K562 (cell line): ENCODE measurements around the gene GLB1L. TPM values are rescaled to one million over a fixed set of nuclear protein-coding genes. Genes with fewer than 3 reads are reported as not detected.

Experiments
- ATAC-seq: fragments of 200-7000 bp; cut with Tn5 transposase; 3 replicates; pipeline ENCODE4 v1.9.1; 2020; ENCODE audit warnings: moderate library complexity
- BruUV-seq: library from RNA; stranded (reverse); fragments of 400-500 nt; replicated peaks from 2 replicates; lab custom pipeline; 2021; lab: Mats Ljungman, UMichigan
- CTCF ChIA-PET: fragments of 300-600 bp; formaldehyde crosslinking; extraction: SDS; loops from one replicate; lab custom pipeline; 2021; ENCODE audit warnings: low intra/inter-chr PET ratio; lab: Yijun Ruan, JAX
- POLR2A ChIA-PET: fragments of 300-600, 350-650 bp; sonication (Branson Sonifier 250); formaldehyde crosslinking; extraction: SDS; loops from one replicate; lab custom pipeline; 2021; ENCODE audit warnings: antibody characterized with exemption, inconsistent platforms; lab: Yijun Ruan, JAX
- DNase-seq, 4 experiments: peaks; one replicate each; pipeline versions ENCODE4 v3.0.0 to v3.0.0-alpha.2; 2011 to 2018; ENCODE audit warnings: low spot score in 3 of 4, mixed read lengths in 3 of 4; ENCODE audit errors: extremely low read depth in 1 of 4
- FAIRE-seq: peaks from 2 replicates; lab custom pipeline; 2011; peaks lifted over from hg19 to GRCh38; lab: Jason Lieb, UNC
- H2AFZ ChIP-seq: 2 replicates; pipeline ENCODE4 v1.6.0; 2011; ENCODE audit warnings: low read depth, low read length, control low read depth, inconsistent platforms
- H3K27ac ChIP-seq: fragments of 200-600 bp; 3 replicates; pipeline ENCODE4 v1.8.0; 2011; ENCODE audit warnings: low read depth, mild to moderate bottlenecking, control low read depth, inconsistent platforms, low read length, moderate library complexity, mixed read lengths; ENCODE audit errors: extremely low read depth
- H3K27me3 ChIP-seq, 2 experiments: fragments of 300-600 bp in 1 of 2; 2 replicates in 1 of 2; 3 replicates in 1 of 2; pipeline versions ENCODE4 v1.6.0 to v1.8.0; 2011; ENCODE audit warnings: inconsistent platforms in 2 of 2, low read length in 2 of 2, mild to moderate bottlenecking in 1 of 2, mixed read lengths in 1 of 2, moderate library complexity in 1 of 2; ENCODE audit not compliant: control insufficient read depth in 2 of 2, insufficient read depth in 2 of 2
- H3K36me3 ChIP-seq: fragments of 300-600 bp; 3 replicates; pipeline ENCODE4 v1.8.0; 2011; ENCODE audit warnings: mild to moderate bottlenecking, low read length, inconsistent platforms; ENCODE audit not compliant: control insufficient read depth, insufficient read depth
- H3K4me1 ChIP-seq, 2 experiments: fragments of 200-600 bp in 1 of 2; replicated peaks in 1 of 2; 2 replicates in 1 of 2; 3 replicates in 1 of 2; pipeline versions ENCODE4 v1.5.1 to v1.8.0; 2011; ENCODE audit warnings: inconsistent platforms in 2 of 2, low read length in 2 of 2, mild to moderate bottlenecking in 1 of 2, mixed read lengths in 1 of 2, moderate library complexity in 1 of 2; ENCODE audit not compliant: control insufficient read depth in 2 of 2, insufficient read depth in 2 of 2
- H3K4me2 ChIP-seq: 2 replicates; pipeline ENCODE4 v1.6.1; 2011; ENCODE audit warnings: low read length, control low read depth, inconsistent platforms, mixed read lengths; ENCODE audit not compliant: insufficient read depth
- H3K4me3 ChIP-seq: fragments of 200-600 bp; sonication (generic), shearing (Covaris generic); 2 replicates; pipeline ENCODE4 v1.5.1; 2016; ENCODE audit warnings: control low read depth, inconsistent platforms
- H3K79me2 ChIP-seq: fragments of 200-600 bp; 3 replicates; pipeline ENCODE4 v1.8.0; 2011; ENCODE audit warnings: low read length, inconsistent platforms; ENCODE audit not compliant: control insufficient read depth, insufficient read depth
- H3K9ac ChIP-seq, 2 experiments: 2 replicates each; pipeline versions ENCODE4 v1.6.0 to v1.6.1; 2011; ENCODE audit warnings: low read depth in 2 of 2, low read length in 2 of 2, control low read depth in 1 of 2, inconsistent platforms in 1 of 2, mild to moderate bottlenecking in 1 of 2, mixed read lengths in 1 of 2; ENCODE audit not compliant: insufficient read depth in 1 of 2
- H3K9me1 ChIP-seq: one replicate; pipeline ENCODE4 v1.6.0; 2011; ENCODE audit warnings: inconsistent platforms, mild to moderate bottlenecking, low read length, moderate library complexity; ENCODE audit not compliant: control insufficient read depth, insufficient read depth
- H3K9me3 ChIP-seq: replicated peaks from 2 replicates; pipeline ENCODE4 v1.5.1; 2011; ENCODE audit warnings: low read depth, low read length, inconsistent platforms; ENCODE audit not compliant: control insufficient read depth, insufficient read depth
- H4K20me1 ChIP-seq: replicated peaks from 2 replicates; pipeline ENCODE4 v1.6.1; 2011; ENCODE audit warnings: low read length, inconsistent platforms, mixed read lengths; ENCODE audit not compliant: control insufficient read depth, insufficient read depth
- HDAC2 ChIP-seq: fragments of 450-650 bp; IDR thresholded peaks from 2 replicates; pipeline ENCODE4 v1.6.1; 2016; ENCODE audit warnings: mild to moderate bottlenecking
- HNRNPUL1 ChIP-seq: fragments of 200-400 bp; formaldehyde crosslinking; IDR thresholded peaks from 2 replicates; pipeline ENCODE4 v1.6.1; 2017; ENCODE audit warnings: low read length
- MECOM ChIP-seq: fragments of 250-450 bp; sonication (Bioruptor Pico); IDR thresholded peaks from 2 replicates; pipeline ENCODE4 v1.8.0; 2022; ENCODE audit warnings: inconsistent platforms
- MEF2D ChIP-seq: conservative IDR thresholded peaks from 2 replicates; pipeline ENCODE4 v1.6.1; 2016; ENCODE audit warnings: low read depth, missing genetic modification characterization, missing compliant biosample characterization
- MLLT1 ChIP-seq, 2 experiments: fragments of 450-650 bp; IDR thresholded peaks; 2 replicates each; pipeline ENCODE4 v1.6.1; 2016
- NCOA4 ChIP-seq: fragments of 450-650 bp; IDR thresholded peaks from 2 replicates; pipeline ENCODE4 v1.6.1; 2018; ENCODE audit warnings: mild to moderate bottlenecking; ENCODE audit not compliant: partially characterized antibody
- RBM15 ChIP-seq: fragments of 200-400 bp; formaldehyde crosslinking; IDR thresholded peaks from 2 replicates; pipeline ENCODE4 v1.6.1; 2018; ENCODE audit warnings: mild to moderate bottlenecking, low read length, moderate library complexity; ENCODE audit not compliant: insufficient read depth
- SNRNP70 ChIP-seq: fragments of 200-400 bp; formaldehyde crosslinking; optimal IDR thresholded peaks from 2 replicates; pipeline ENCODE3; 2017; ENCODE audit warnings: low read depth, low read length
- SREBF1 ChIP-seq: fragments of 150-350 bp; IDR thresholded peaks from 2 replicates; pipeline ENCODE4 v1.6.1; 2014; ENCODE audit warnings: antibody characterized with exemption, low read depth, low read length, borderline replicate concordance
- TAF1 ChIP-seq: IDR thresholded peaks from 2 replicates; pipeline ENCODE4 v1.6.1; 2011; ENCODE audit warnings: mild to moderate bottlenecking, low read length, moderate library complexity; ENCODE audit not compliant: insufficient read depth, control insufficient read depth, severe bottlenecking; ENCODE audit errors: extremely low read depth
- TCF3 ChIP-seq: sonication (generic); formaldehyde crosslinking; IDR thresholded peaks from 2 replicates; pipeline ENCODE4 v1.4.0; 2020; ENCODE audit warnings: mild to moderate bottlenecking, missing genetic modification reagents
- THRA ChIP-seq: fragments of 450-650 bp; IDR thresholded peaks from 2 replicates; pipeline ENCODE4 v1.6.1; 2017; ENCODE audit warnings: mild to moderate bottlenecking, moderate library complexity
- YBX1 ChIP-seq: fragments of 450-650 bp; IDR thresholded peaks from 2 replicates; pipeline ENCODE4 v1.7.1; 2016; ENCODE audit warnings: mild to moderate bottlenecking
- ZNF140 ChIP-seq: fragments of 250-450 bp; sonication (Bioruptor Pico); IDR thresholded peaks from 2 replicates; pipeline ENCODE4 v1.8.0; 2021; ENCODE audit warnings: moderate library complexity, mild to moderate bottlenecking, inconsistent platforms
- ZNF766 ChIP-seq: fragments of 200-800 bp; sonication (Bioruptor generic); conservative IDR thresholded peaks from 2 replicates; pipeline ENCODE4 v1.6.1; 2016; ENCODE audit warnings: missing genetic modification characterization, missing compliant biosample characterization
- WGBS: fragments of 100-300 bp; shearing (Covaris generic); methylation state at CpG from one replicate; pipeline ENCODE4 v1.1.6; 2016; ENCODE audit warnings: low coverage, mixed read lengths; ENCODE audit not compliant: insufficient coverage; ENCODE audit errors: missing lambda C conversion rate; 5-methylcytosine and 5-hydroxymethylcytosine counted together
- in situ Hi-C: fragments of 300-500 bp; cut with MboI; formaldehyde crosslinking; loops from 4 replicates; pipeline ENCODE4 v1.15.0; 2018; ENCODE audit warnings: inconsistent platforms, mixed read lengths
- intact Hi-C: fragments of 100-400 bp; cut with micrococcal nuclease; formaldehyde crosslinking; loops from 2 replicates; pipeline ENCODE4 v1.14.2; 2022
- polyA plus RNA-seq, 8 experiments: library from polyadenylated mRNA; depleted of rRNA in 4 of 8; stranded (reverse) in 5 of 8; unstranded in 3 of 8; fragments of >200 nt; fragmentation: Nextera tagmentation in 2 of 8; fragmentation: Illumina TruSeq in 1 of 8; extraction: Ambion mirVana in 2 of 8; extraction: Trizol in 1 of 8; gene quantifications; 2 replicates each; pipeline versions ENCODE4 v1.2.1 to v1.2.3, GENCODE V29; 2011 to 2014; ENCODE audit warnings: inconsistent platforms in 1 of 8, missing spikeins in 1 of 8
- total RNA-seq, 7 experiments: library from RNA; depleted of rRNA in 6 of 7; stranded (reverse); fragments of >200 nt in 6 of 7; fragmentation: Illumina TruSeq in 2 of 7; extraction: Trizol in 2 of 7; gene quantifications; 2 replicates each; pipeline versions ENCODE4 v1.2.1 to v1.2.3, GENCODE V29; 2011 to 2021; ENCODE audit warnings: low replicate concordance in 1 of 7

The GLB1L gene
- total and polyA plus RNA-seq, 9 of the 15 experiments (the other 6 are each of a cell fraction or from before 2014, with no cell fraction given) = 0.42 to 2.9 (median 2.5) TPM

GRCh38 chr2:219213486-219214071, 31.7 kb downstream of the GLB1L start:
- no peak overlapping the region for H3K4me3 ChIP-seq
- ATAC-seq = no peak
- H3K9me1 ChIP-seq = no peaks in the 10 kb centered on the region
- BruUV-seq = no TSS peak
- H3K79me2 ChIP-seq = peaks cover 25% of the 10 kb centered on the region
- H3K27ac ChIP-seq = no peak overlapping the region
- TF ChIP-seq MECOM = no peak
- TF ChIP-seq TAF1 = no peak
- H4K20me1 ChIP-seq = 0 out of 2 replicates have a peak, but pooled peaks cover 2% of the 10 kb centered on the region
- FAIRE-seq = no peak
- H3K36me3 ChIP-seq = peaks cover 75% of the 10 kb centered on the region
- H3K9ac ChIP-seq = no peak overlapping the region
- H2AFZ ChIP-seq = no peak overlapping the region
- WGBS = 92% methylated on average over 7 of the region's 10 CpGs
- in situ Hi-C loops = no loop called here
- no peak for DNase-seq
- intact Hi-C loops = no loop called here
- peaks cover 7 to 27% of the 10 kb centered on the region in 2 experiments; a peak in 4 of 5 replicates for H3K4me1 ChIP-seq
- no peaks in the 10 kb centered on the region for H3K27me3 ChIP-seq
- no peak overlapping the region for H3K4me2 ChIP-seq
- H3K9me3 ChIP-seq = no peaks in the 10 kb centered on the region
- POLR2A ChIA-PET = no interaction called here
- CTCF ChIA-PET = no interaction called here

DNA sequence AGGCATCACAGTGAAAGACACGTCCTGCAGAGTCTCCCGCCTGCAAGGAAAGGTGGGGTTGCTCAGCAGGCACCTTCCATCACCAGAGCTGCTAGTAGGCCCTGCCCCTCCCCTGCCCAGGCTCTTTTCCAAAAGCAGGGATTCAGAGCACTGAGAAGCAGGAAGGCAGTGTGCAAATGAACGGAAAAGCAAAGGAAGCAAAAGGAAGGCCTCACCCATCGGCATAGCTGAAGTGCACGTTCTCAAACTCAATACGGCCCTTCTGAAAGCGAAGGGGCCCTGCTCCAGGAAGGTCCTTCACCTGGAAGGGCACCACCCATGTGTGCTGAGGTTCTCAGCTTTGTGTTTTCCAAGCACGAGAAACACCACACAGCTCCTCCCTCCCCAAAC, 32.2 kb downstream of the GLB1L start:
- Histone ChIP-seq H3K9me1 (no peaks in the 10 kb centered on the region), H3K9me3 (no peaks in the 10 kb centered on the region), H2AFZ (no peak overlapping the region), H3K4me3 (no peak overlapping the region), H3K27ac (no peak overlapping the region), H3K4me2 (no peak overlapping the region)
- WGBS = 84% methylated on average over 6 of the region's 8 CpGs
- CTCF ChIA-PET = no interaction called here
- intact Hi-C loops = no loop called here
- TF ChIP-seq ZNF766 (CRISPR knock-in tag) (no peak), YBX1 (no peak), RBM15 (no peak), HDAC2 (no peak), MLLT1 (IDR thresholded peaks at IDR 0.05) (no peak), TCF3 (CRISPR knock-in tag) (no peak), ZNF140 (no peak), SNRNP70 (no peak), HNRNPUL1 (no peak), THRA (no peak), MEF2D (tag) (no peak), NCOA4 (no peak), SREBF1 (no peak)
- TF ChIP-seq, all 486 proteins: peak for 0
- no peak for ATAC-seq
- H3K9ac ChIP-seq = no peak overlapping the region
- peaks cover 6% of the 10 kb centered on the region; the same call in 1 of the 2 replicates for H4K20me1 ChIP-seq
- H3K79me2 ChIP-seq = peaks cover 20% of the 10 kb centered on the region
- H3K27me3 ChIP-seq = no peaks in the 10 kb centered on the region
- in situ Hi-C loops = no loop called here
- BruUV-seq = no TSS peak
- POLR2A ChIA-PET = no interaction called here
- H3K36me3 ChIP-seq = peaks cover 80% of the 10 kb centered on the region
- no peak for DNase-seq
- peaks cover 10 to 21% of the 10 kb centered on the region in 2 experiments; a peak in 4 of 5 replicates for H3K4me1 ChIP-seq
- FAIRE-seq = no peak
